ENCODE results near the gene SPATC1L. TPM values are rescaled to one million over a fixed set of nuclear protein-coding genes. Genes with fewer than 3 reads are reported as not detected.
"Not testable (repeated sequence)": the region's sequence is repeated elsewhere in the genome, so short reads cannot be mapped to it uniquely, and the experiment has no call there.

The SPATC1L gene
- polyA plus RNA-seq (ENCODE audit: insufficient read depth in 1 of 5, insufficient read length in 5 of 5, low replicate concordance in 1 of 5), result 10 to 100 TPM in 3 of 5 donors, 1 to 10 TPM in 2; 7.7 to 18.6 (median 11.1) TPM
- long read RNA-seq, donor 1, transcript SPATC1L-202 (4 exons, 1,182 nt), result major isoform, 10 of 10 reads
- long read RNA-seq, donor 1, partial matches to known transcripts, result 0 of 10 reads
- long read RNA-seq, donor 1, other reads (novel, unspliced or antisense), result 0 of 10 reads
- long read RNA-seq, donor 2, transcript SPATC1L-202 (4 exons, 1,182 nt), result major isoform, 6 of 6 reads
- long read RNA-seq, donor 2, partial matches to known transcripts, result 0 of 6 reads
- long read RNA-seq, donor 2, other reads (novel, unspliced or antisense), result 0 of 6 reads
- long read RNA-seq, donor 3, transcript SPATC1L-202 (4 exons, 1,182 nt), result major isoform, 8 of 8 reads
- long read RNA-seq, donor 3, partial matches to known transcripts, result 0 of 8 reads
- long read RNA-seq, donor 3, other reads (novel, unspliced or antisense), result 0 of 8 reads
- long read RNA-seq, donor 4, partial matches to known transcripts, result 0 of 4 reads
- long read RNA-seq, donor 4, other reads (novel, unspliced or antisense), result 0 of 4 reads
- long read RNA-seq, donor 5, transcript SPATC1L-202 (4 exons, 1,182 nt), result major isoform, 11 of 11 reads
- long read RNA-seq, donor 5, partial matches to known transcripts, result 0 of 11 reads
- long read RNA-seq, donor 5, other reads (novel, unspliced or antisense), result 0 of 11 reads
- long read RNA-seq, donor 6, transcript SPATC1L-202 (4 exons, 1,182 nt), result major isoform, 17 of 17 reads
- long read RNA-seq, donor 6, partial matches to known transcripts, result 0 of 17 reads
- long read RNA-seq, donor 6, other reads (novel, unspliced or antisense), result 0 of 17 reads
- long read RNA-seq, donor 7, transcript SPATC1L-202 (4 exons, 1,182 nt), result major isoform, 11 of 11 reads
- long read RNA-seq, donor 7, partial matches to known transcripts, result 0 of 11 reads
- long read RNA-seq, donor 7, other reads (novel, unspliced or antisense), result 0 of 11 reads
- long read RNA-seq, donor 8, partial matches to known transcripts, result 0 of 4 reads
- long read RNA-seq, donor 8, other reads (novel, unspliced or antisense), result 0 of 4 reads

DNA sequence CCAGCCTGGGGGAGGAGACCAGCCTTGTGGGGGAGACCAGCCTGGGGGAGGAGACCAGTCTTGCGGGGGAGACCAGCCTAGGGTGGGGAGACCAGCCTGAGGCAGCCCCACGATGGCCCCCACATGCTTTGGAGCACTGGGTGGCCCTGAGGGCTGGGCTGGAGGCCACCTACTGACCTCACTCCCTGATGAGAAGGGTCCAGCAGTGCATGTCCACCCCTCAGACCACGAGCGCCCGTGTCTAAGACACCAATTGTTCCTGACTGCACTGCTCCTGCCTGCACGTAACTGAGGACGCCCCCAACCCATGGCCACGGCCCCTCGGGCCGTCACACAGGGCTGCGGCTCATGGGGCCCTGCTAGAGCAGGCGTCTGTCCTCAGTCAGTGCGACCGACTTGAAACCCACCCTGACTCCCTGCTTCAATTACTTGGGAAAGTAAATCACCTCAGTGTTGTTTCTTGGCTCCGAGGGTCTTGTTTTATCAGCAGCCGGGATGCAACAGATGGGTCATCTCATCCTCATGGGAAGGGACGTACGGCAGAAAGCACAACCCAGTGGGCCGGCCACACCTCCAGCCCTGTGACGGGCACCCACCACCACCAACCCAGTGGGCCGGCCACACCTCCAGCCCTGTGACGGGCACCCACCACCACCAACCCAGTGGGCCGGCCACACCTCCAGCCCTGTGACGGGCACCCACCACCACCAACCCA, at the start of gene SPATC1L:
SPATC1L (minus strand) TSS at position 550 of the 715 bp plus-strand sequence. CDS start 1,643 bp downstream, outside the sequence.
- peak; percentile 87 to 92 for DNase-seq

DNA sequence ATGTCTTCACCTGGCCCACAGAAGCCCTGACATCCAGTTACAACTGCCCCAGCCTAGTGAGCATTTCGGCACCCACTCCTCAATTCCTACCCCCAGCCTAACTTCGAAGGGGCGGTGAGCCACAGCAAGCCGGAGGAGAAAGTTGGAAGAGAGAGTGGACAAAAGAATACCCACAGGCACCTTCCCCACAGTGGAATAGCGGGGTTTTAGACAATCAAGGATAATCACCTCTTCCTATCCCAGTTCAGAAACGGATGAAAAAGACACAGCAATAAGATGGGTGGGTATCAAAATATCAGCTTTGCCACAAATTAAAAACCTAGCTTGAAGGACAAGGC, 45.6 kb upstream of the SPATC1L start:
- DNase-seq, result no peak

DNA sequence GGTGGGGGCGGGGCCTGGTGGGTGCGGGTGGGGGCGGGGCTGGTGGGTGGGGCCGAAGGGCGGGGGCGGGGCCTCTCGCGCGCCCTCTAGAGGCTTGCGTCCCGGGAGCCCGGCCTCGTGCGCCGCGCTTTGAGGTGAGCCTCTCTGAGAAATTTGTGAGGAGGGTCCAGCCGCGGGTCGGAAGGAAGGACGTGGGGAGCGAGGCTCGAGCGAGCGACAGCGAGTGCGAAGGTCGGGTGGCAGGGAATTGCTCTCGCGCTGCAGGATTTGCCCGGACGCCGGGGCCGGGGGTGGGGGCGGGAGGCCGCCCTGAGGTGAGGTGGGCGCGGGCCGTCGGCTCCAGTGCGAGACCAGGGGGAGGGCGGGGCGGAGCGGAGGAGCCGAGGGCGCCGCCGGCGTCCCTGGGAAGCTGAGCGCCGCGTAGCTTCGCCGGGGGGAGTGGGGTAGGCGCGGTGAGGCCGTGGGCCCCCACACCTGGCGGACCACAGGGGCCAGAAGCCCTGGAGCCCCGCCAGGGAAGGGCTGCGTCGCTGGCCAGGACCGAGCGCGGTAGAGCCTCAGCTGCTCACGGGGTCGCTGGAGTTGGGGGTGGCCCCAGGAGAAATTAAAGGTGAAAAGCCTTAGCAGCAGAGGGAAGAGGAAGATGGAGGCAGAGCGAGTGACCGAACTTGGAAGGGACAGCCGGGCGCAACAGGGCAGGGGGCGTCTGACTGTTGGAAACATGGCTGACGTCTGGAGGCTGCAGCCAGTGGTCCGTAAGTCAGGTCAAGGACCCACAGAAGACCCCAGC, 45.1 kb upstream of the SPATC1L start:
- DNase-seq, result no peak

DNA sequence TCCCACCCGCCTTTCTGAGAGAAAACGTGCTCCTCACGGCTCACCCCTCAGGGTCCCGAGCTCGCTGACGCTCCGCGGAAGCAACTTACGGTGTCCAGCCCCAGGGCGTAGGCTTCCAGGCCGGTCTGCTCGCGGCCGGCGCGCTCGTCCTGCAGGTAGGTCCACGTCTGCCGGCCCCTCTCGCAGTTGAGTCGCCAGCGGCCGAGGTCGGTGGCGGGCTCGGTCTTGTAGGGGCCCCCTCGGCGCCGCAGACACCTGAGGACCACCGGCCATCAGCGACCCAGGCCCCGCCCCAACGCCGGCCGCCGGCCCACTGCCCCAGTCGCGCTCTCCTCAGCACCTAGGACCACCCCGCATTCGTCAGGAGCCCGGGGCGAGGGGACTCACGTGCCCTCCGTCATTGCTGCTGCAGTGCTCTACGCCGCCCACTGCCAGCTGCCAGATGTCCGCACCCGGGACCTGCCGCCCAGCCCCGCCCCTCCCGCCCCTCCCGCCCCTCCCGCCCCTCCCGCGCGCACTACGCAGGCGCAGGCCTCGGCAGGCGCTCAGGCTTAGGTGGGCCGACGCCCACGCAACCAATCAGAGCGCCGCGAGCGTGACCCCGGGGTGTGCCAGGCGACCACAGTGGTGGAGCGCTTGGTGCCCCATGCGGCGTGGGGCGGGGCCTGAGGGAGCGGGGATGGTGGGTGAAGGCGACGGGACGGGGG, 44.2 kb upstream of the SPATC1L start, which contains the start of gene LSS:
LSS (minus strand) TSS at position 430 of the 707 bp plus-strand sequence; CDS start at position 401, 29 bp downstream.
- DNase-seq, result peak; percentile 95 to 97

DNA sequence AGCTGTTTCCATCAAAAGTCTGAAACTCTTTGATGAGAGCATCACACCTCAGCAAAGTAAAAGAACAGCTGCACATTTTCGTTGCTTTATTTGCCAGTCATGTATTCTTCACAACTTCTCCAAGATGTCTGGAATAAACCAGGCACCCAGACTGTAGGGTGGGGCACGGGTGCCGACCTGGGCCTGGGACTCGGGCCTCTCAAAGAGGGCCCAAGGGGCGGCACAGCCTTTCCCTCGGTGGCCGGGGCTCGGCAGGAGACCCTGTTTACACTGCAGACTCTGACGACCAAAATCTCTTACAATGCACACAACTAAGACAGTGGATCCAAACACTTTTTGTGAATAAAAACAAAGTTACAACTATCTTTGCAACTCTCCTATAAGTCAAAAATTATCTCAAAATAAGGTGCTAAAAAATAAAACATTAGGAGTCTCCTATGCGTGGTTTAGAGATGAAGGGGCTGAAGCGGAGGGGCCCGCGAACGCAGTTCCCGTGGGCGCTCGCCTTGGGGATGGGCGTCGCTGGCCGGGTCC, 43.6 kb upstream of the SPATC1L start:
- no peak for DNase-seq

DNA sequence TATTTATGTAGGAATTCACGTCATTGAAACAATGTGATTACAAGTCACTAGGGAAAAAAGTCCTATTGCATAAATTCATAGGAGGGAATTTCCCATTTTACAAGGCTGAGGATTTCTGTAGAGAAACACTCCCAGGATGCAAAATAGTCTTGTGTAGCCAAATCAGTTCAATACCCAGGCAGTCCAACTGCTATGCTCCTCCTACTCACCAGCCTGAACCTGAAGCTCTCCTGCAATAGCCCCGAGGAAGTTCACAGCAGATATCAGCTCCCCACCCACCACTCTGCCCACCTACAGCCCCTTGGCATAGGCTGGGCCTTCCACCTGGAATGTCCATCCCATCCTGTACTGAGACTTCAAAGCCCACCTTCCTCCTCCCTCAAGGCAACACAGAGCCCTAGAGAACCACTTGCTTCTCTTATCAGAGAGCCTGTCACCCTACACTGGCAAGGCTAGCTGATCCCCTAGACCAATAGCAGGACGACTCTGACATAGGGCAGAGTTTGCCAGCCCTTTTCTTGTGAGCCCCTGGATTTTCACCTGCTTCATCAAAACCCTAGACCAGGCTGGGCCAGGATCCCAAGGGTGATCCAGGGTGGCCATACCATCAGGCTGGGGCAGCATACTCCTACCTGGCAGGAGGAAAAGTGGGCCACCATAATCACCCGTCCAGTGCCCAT, 42.8 kb upstream of the SPATC1L start:
- DNase-seq, result no peak

DNA sequence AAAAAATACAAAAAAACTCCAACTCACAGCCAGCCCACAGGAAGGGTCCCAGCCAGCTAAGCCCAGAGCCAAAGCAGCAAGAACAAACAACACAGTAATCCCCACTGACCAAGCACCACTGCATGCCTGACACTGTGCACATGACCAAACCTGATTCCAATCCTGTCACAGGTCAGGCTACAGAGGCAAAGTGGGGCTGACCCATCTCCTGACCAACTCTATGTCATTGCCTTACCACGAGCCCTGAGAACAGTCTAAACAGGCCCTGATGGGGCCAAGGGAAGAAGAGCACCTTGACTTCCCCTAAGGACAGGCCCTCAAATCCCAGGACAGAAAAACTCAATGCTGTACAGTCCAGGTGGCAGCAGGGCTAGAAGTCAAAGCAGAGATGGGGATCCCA, 41.9 kb upstream of the SPATC1L start:
- no peak for DNase-seq

DNA sequence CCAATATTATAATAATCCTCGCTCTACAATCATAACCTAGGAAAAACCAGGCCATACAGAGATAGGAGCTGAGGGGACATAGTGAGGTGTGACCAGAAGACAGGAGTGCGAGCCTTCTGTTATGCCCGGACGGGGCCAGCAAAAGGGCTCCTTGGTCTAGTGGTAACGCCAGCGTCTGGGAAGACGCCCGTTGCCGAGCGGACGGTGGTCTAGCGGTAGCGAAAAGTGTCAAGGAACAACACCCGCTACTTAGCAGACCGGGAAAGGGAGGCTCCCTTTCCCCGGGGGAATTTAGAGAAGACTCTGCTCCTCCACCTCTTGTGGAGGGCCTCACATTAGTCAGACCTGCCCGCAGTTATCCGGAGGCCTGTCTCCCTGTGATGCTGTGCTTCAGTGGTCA, 39.4 kb upstream of the SPATC1L start:
- not testable (repeated sequence) for DNase-seq

DNA sequence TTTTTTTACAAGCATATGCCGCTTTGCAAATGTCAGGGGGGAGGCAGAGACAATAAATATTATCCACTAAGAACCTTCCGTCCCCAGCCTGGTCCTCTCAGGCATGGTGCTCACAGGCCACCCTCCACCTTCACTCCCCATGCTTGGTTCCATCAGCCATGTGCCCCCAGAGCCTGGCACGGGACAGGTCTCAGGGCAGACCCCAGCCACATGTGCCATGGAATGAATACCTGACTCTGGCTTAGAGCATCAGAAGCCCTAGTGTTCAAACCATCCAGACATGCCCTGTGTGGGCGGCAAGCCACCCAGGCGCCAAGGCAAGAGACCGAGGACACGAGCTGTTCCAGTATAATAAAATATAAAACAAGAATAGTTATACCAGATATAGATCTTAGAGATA, 39.0 kb upstream of the SPATC1L start:
- DNase-seq, result no peak

DNA sequence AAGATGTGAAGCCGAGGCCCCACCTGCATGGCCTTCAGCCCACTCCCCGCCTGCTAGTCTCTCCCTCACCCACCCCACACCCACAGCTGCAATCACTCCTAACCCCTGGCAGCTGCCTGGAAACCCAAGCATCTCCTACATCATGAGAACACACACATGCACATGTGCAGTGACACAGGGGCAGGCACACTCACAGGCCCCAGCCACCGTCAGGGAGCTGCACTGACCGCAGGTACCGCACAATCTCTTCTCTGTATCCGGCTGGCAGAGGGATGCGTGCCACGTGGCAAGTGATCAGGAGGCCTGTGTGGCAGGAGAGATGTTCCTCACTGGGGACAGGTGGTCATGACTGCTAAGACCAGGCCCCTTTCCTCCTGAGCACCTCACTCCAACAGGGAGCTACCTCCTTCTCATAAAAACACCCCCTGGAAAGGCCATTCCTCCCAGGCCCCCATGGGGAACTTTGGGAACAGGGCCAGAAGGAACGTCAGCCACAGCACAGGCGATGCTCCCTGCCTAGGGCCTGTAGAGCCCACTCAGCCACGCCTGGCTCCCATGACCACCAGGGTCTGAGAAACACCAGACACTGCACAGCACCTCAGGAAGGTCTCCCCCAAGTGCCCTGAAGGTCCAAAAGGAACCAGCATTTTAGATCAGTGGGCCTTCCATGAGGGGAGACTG, 38.3 kb upstream of the SPATC1L start:
- DNase-seq, result no peak

DNA sequence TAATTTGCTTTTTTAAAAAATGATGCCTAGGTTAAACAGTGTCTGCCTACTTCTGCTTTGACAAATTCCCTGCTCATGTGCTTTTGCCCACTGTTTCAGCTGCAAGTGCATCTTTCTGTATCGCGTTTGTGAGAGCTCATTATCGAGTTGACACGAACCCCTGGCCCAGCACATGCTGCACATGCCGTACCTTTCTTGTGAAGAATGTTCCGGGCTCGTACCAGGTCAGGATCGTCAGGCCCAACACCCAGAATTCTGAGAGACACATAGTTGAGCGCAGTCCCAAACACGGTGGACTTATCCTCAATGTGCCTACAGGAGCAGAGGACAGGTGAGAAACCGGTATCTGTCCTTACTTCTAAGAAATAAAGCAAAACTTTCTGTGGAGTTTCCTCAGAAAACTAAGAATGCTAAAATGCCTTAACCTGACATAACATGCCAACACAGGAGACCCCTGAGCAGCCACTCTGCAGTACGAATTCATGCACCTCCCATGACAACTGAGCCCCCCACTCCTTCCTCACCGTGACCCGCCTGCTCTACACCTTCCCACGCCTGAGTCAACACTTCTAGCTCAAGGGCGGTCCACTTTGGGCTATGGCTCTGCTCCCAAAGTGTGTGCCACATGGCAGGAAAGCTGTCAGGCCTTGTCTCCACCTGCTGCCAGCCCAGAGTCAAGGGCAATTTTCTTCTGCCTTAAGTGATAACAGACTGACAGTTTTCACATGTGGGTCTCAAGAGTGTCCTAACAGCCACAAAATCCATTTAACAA, 37.6 kb upstream of the SPATC1L start:
- no peak for DNase-seq

DNA sequence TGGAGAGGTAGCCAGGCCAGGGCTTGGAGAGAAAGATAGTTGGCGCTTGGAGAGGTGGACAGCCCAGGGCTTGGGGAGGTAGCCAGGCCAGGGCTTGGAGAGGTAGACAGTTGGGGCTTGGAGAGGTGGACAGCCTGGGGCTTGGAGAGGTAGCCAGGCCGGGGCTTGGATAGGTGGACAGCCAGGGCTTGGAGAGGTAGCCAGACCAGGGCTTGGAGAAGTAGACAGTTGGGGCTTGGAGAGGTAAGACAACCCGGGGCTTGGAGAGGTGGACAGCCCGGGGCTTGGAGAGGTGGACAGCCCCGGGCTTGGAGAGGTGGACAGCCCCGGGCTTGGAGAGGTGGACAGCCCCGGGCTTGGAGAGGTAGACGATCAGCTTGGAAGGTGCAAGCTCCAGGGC, 36.6 kb upstream of the SPATC1L start:
- DNase-seq, result no peak

DNA sequence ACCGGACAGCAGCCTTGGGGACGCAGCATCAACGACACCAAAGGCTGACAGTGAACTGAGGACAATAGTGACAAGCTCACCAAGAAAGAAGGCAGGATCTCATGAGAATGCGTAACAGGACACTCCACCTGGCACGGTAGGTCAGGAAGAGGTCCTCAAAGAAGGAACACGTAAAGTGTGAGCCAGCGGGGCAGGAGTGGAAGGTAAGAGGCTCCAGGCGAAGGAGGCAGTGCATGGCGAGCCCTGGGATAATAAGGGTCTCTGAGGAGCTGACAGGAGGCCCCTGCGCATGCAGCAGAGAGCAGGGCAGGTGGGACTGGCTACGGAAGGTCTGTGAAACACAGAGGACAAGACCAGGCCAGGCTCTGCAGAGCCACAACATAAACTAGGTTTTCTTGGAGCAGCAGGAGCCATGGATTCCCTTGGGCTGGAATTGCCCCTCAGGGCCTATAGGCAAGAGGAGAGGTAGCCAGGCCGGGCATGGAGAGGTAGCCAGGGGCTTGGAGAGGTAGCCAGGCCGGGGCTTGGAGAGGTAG, 36.1 kb upstream of the SPATC1L start:
- no peak for DNase-seq

DNA sequence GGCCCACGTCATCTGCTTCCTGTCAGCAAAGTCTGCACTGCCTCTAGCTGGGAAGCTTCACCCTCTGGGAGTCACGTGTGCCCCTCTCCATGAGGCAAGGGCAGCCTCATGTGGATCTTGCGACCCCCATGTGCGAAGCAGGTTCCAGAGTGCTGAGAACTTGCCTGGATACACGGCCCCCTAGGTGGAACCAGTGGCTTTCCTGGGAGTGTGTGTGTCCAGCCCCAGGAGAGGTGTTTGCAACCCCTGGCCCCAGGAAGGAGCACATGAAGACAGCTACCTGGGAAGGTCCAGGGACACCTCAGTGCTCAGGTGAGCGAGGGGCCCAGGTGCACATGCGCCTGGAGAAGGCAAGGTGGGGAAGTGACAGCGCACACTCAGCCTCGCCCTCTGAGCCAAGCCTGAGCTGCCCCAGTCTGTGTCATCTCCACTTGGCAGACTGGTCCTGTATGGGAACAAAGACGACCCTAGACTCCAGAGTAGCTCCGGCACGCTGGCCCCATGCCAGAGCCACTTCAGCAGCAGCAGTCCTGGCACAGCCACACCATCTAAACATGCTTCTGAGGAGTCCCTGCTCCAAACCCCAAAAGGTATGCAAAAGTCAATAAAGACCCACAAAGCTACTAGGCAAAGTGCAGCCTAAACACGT, 35.5 kb upstream of the SPATC1L start:
- DNase-seq, result peak in 1 of 2 donors; percentile 36

DNA sequence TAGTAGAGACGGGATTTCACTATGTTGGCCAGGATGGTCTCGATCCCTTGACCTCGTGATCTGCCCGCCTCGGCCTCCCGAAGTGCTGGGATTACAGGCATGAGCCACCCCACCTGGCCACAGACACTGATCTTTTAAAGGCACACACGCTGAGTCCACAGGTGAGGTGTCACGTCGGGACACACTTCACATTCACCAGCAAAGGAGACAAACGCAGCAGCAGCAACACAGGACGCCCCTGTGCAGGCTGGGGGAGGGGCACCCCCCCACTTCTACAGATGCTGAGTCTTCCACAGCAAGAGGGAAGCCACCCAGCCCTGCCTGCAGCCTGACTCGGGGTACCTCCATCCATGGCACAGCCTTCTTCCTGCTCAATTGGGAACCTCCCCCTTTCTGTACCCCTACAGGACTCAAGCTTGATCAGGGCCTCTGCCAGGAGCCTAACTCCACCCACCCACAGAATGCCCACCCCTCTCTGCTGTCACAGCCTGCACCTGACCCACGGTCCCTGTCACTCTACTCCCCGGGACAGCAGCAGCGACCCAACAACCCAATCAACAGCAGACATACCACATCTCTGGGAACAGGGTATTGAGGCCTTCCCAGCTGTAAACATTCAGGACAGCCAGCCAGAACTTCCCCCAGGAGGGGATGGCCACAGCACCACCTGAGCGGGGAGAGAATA, 34.8 kb upstream of the SPATC1L start:
- no peak for DNase-seq

DNA sequence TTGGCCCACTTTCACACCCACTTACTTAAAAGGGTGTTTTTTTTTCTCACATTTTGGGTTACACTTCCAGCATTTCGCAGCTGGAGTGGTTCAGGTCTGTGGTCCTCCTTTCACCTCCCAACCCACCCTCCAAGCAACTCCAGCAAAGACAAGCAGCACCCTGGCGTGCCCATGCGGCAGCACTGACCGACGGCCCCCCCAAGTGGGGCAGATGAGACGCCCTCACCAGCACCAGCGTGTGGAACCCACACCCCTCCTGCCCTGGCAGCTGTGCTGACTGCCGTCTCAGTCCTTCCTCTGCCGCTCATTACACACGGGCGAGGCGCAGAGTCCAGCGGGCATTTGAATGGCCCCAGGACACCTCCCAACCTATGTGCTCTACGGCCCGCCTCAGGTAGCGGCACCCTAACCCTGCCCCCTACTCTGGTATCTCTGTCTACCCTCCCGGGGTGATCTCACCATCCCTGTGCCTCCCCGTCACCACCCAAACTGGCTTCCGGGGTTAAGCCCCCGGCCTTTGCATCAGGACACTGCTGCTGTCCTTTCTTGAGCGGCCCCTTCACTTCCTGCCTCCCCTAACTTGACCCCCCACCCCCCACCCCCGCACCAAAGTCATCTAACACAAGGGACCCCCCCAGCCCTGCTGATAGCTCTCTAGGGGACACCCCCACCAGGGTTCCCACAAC, 33.4 kb upstream of the SPATC1L start:
- DNase-seq, result no peak
